ENCODE data around the gene ATF6.

GRCh38 chr1:161890574-161890973 is 124.5 kb downstream of the ATF6 start:
- no peak for TF ChIP-seq POLR2A (IDR thresholded peaks at IDR 0.05)
- no peak for TF ChIP-seq CTCF (IDR thresholded peaks at IDR 0.05)

All from testis (tissue), 2 donors.